CD14-positive monocyte (primary cell): Measurements from ENCODE around the gene DCUN1D4. TPM values are rescaled to one million over a fixed set of nuclear protein-coding genes. Genes with fewer than 3 reads are reported as not detected.

Experiments used
- DNase-seq, 3 donors: peaks; one replicate each; pipeline ENCODE4 v3.0.0-alpha.2; 2011 to 2022
- H2AFZ ChIP-seq: 2 replicates; pipeline ENCODE4 v1.6.0; 2012; ENCODE audit warnings: mild to moderate bottlenecking, low read depth, low read length, inconsistent platforms; ENCODE audit not compliant: insufficient read depth, poor library complexity, severe bottlenecking
- H3K27ac ChIP-seq, 2 donors: 1 replicate in 1 of 2; 2 replicates in 1 of 2; pipeline ENCODE4 v1.5.1; 2012 to 2013; ENCODE audit warnings: low read length in 2 of 2, control low read depth in 1 of 2, inconsistent platforms in 1 of 2, low read depth in 1 of 2, mild to moderate bottlenecking in 1 of 2
- H3K27me3 ChIP-seq, 2 donors: one replicate each; pipeline versions ENCODE4 v1.6.0 to v1.6.1; 2011 to 2013; ENCODE audit warnings: low read length in 2 of 2; ENCODE audit not compliant: control insufficient read depth in 2 of 2, insufficient read depth in 2 of 2
- H3K36me3 ChIP-seq, 2 donors: replicated peaks in 1 of 2; 1 replicate in 1 of 2; 2 replicates in 1 of 2; pipeline versions ENCODE4 v1.5.1 to v1.6.1; 2012 to 2013; ENCODE audit warnings: low read length in 2 of 2, control low read depth in 1 of 2, inconsistent platforms in 1 of 2, mild to moderate bottlenecking in 1 of 2; ENCODE audit not compliant: insufficient read depth in 2 of 2, control insufficient read depth in 1 of 2
- H3K4me1 ChIP-seq, 2 donors: 1 replicate in 1 of 2; 2 replicates in 1 of 2; pipeline versions ENCODE4 v1.5.1 to v1.6.1; 2012 to 2013; ENCODE audit warnings: low read length in 2 of 2, control low read depth in 1 of 2, inconsistent platforms in 1 of 2, mild to moderate bottlenecking in 1 of 2, moderate library complexity in 1 of 2; ENCODE audit not compliant: insufficient read depth in 2 of 2, control insufficient read depth in 1 of 2
- H3K4me2 ChIP-seq: replicated peaks from 2 replicates; pipeline ENCODE3; 2012; ENCODE audit warnings: low read length, moderate library complexity, mild to moderate bottlenecking; ENCODE audit not compliant: poor library complexity, severe bottlenecking; ENCODE audit errors: extremely low read depth
- H3K4me3 ChIP-seq, 3 experiments: fragments of 200-600 bp in 1 of 3; sonication (generic) in 1 of 3; replicated peaks in 1 of 3; 1 replicate in 2 of 3; 2 replicates in 1 of 3; pipeline ENCODE4 v1.5.1; 2011 to 2013; ENCODE audit warnings: low read length in 3 of 3, mild to moderate bottlenecking in 3 of 3, control low read depth in 2 of 3, low read depth in 2 of 3, inconsistent platforms in 1 of 3, moderate library complexity in 1 of 3
- H3K79me2 ChIP-seq: 2 replicates; pipeline ENCODE4 v1.6.0; 2012; ENCODE audit warnings: mild to moderate bottlenecking, control low read depth, inconsistent platforms, low read length, moderate library complexity; ENCODE audit not compliant: insufficient read depth
- H3K9ac ChIP-seq: 2 replicates; pipeline ENCODE4 v1.6.0; 2017; ENCODE audit warnings: low read length, mild to moderate bottlenecking; ENCODE audit not compliant: insufficient read depth, poor library complexity, severe bottlenecking
- H3K9me3 ChIP-seq, 2 donors: replicated peaks in 1 of 2; 1 replicate in 1 of 2; 2 replicates in 1 of 2; pipeline versions ENCODE4 v1.5.1 to v1.6.1; 2012 to 2013; ENCODE audit warnings: low read length in 2 of 2, control low read depth in 1 of 2; ENCODE audit not compliant: control insufficient read depth in 1 of 2, insufficient read depth in 1 of 2
- H4K20me1 ChIP-seq: 2 replicates; pipeline ENCODE4 v1.6.0; 2012; ENCODE audit warnings: mild to moderate bottlenecking, low read length, control low read depth, moderate library complexity; ENCODE audit not compliant: insufficient read depth
- H3K27ac Mint-ChIP-seq, 7 donors: one replicate each; pipeline ENCODE4 v1.8.0; 2020; ENCODE audit warnings: mild to moderate bottlenecking in 7 of 7, mixed read lengths in 7 of 7, moderate library complexity in 6 of 7, inconsistent platforms in 2 of 7
- H3K27me3 Mint-ChIP-seq, 3 donors: one replicate each; pipeline ENCODE4 v1.8.0; 2021 to 2022; ENCODE audit warnings: low read depth in 3 of 3, mild to moderate bottlenecking in 3 of 3, mixed read lengths in 3 of 3, moderate library complexity in 3 of 3, inconsistent platforms in 1 of 3
- H3K36me3 Mint-ChIP-seq, 2 donors: one replicate each; pipeline ENCODE4 v1.8.0; 2020; ENCODE audit warnings: mixed read lengths in 2 of 2, inconsistent platforms in 1 of 2, mild to moderate bottlenecking in 1 of 2
- H3K4me1 Mint-ChIP-seq: one replicate; pipeline ENCODE4 v1.8.0; 2020; ENCODE audit warnings: mild to moderate bottlenecking, mixed read lengths
- H3K4me3 Mint-ChIP-seq, 2 donors: one replicate each; pipeline ENCODE4 v1.8.0; 2020; ENCODE audit warnings: mild to moderate bottlenecking in 2 of 2, mixed read lengths in 2 of 2, moderate library complexity in 1 of 2
- H3K9me3 Mint-ChIP-seq, 7 donors: one replicate each; pipeline ENCODE4 v1.8.0; 2020 to 2022; ENCODE audit warnings: mixed read lengths in 7 of 7, mild to moderate bottlenecking in 6 of 7, moderate library complexity in 6 of 7, inconsistent platforms in 2 of 7
- CTCF ChIP-seq: fragments of 200-600 bp; IDR thresholded peaks from one replicate; pipeline ENCODE4 v1.8.0; 2022; ENCODE audit warnings: antibody characterized with exemption, mild to moderate bottlenecking
- WGBS: methylation state at CpG from one replicate; pipeline ENCODE4 v1.1.5; 2013; ENCODE audit warnings: missing lambda C conversion rate; ENCODE audit not compliant: insufficient coverage; 5-methylcytosine and 5-hydroxymethylcytosine counted together
- intact Hi-C, 2 donors: fragments of 100-400 bp; cut with micrococcal nuclease; formaldehyde crosslinking; loops; one replicate each; pipeline versions ENCODE4 v1.15.0 to v1.15.1; 2023
- polyA plus RNA-seq, 3 donors: library from polyadenylated mRNA; depleted of rRNA in 1 of 3; unstranded in 2 of 3; stranded (reverse) in 1 of 3; fragments of 300-500 nt in 2 of 3; fragments of >200 nt in 1 of 3; fragmentation: Illumina TruSeq in 2 of 3; gene quantifications; 1 replicate in 2 of 3; 2 replicates in 1 of 3; pipeline ENCODE4 v1.2.3, GENCODE V29; 2012 to 2021

Gene DCUN1D4
- polyA plus RNA-seq, 3 donors: 4.7 to 15.2 (median 6.9) TPM

- no peaks in the 10 kb centered on the region for H3K36me3 Mint-ChIP-seq
- Histone ChIP-seq H3K79me2 (no peaks in the 10 kb centered on the region), H3K27ac (no peak overlapping the region), H3K36me3 (no peaks in the 10 kb centered on the region), H3K27me3 (no peaks in the 10 kb centered on the region), H4K20me1 (no peaks in the 10 kb centered on the region), H3K4me1 (peaks cover 0 to under 1% of the 10 kb centered on the region in 2 donors), H3K9ac (no peak overlapping the region), H3K4me3 (no peak overlapping the region), H3K9me3 (no peaks in the 10 kb centered on the region), H2AFZ (no peak overlapping the region), H3K4me2 (no peak overlapping the region)
- H3K9me3 Mint-ChIP-seq: no peaks in the 10 kb centered on the region
- intact Hi-C loops: no loop called here
- no peak overlapping the region for H3K4me3 Mint-ChIP-seq
- peak; percentile 21 to 47 (median 38) for DNase-seq
- TF ChIP-seq CTCF: peak; percentile 57
- H3K27me3 Mint-ChIP-seq: peaks cover 6 to 12% (median 9%) of the 10 kb centered on the region in 3 donors
- no peak overlapping the region for H3K27ac Mint-ChIP-seq
- peaks cover 2% of the 10 kb centered on the region for H3K4me1 Mint-ChIP-seq
- WGBS: 0% methylated on average over 1 of the region's 3 CpGs
These were observed 11.8 kb upstream of the DCUN1D4 start for GRCh38 chr4:51831133-51831532.

DNA sequence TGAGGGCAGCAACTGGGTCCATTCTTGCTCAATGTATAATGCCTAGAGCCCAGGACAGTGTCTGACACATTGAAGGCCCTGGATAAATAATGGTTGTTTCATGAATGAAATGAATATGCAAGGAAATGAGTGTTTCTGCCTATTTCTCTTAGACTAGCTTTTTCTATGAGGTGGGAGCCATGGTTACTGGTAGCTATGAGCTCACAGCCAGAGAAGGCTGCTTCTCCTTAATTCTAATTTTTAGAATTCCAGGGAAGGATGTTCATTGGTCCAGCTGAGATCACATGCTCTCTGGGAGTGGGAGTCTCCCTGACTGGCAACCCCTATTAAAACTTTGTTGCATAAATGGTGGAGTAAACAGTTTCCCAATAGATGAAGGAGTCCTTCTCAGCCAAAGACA lies 9.7 kb upstream of the DCUN1D4 start:
- TF ChIP-seq CTCF: no peak
- no peaks in the 10 kb centered on the region for H3K9me3 Mint-ChIP-seq

More for the DNA sequence above, 9.7 kb upstream of the DCUN1D4 start:
- no peaks in the 10 kb centered on the region for H3K27me3 ChIP-seq
- H3K36me3 ChIP-seq: no peaks in the 10 kb centered on the region
- H3K9ac ChIP-seq: no peak overlapping the region
- no peak overlapping the region for H3K4me3 ChIP-seq
- H3K79me2 ChIP-seq: no peaks in the 10 kb centered on the region
- H3K27ac Mint-ChIP-seq: no peak overlapping the region
- H2AFZ ChIP-seq: no peak overlapping the region
- intact Hi-C loops: no loop called here
- no peak overlapping the region for H3K4me2 ChIP-seq
- no peak for DNase-seq
- H3K4me3 Mint-ChIP-seq: no peak overlapping the region
- H3K27ac ChIP-seq: no peak overlapping the region
- H3K36me3 Mint-ChIP-seq: no peaks in the 10 kb centered on the region
- peaks cover 3 to 8% (median 7%) of the 10 kb centered on the region in 3 donors for H3K27me3 Mint-ChIP-seq
- H4K20me1 ChIP-seq: no peaks in the 10 kb centered on the region
- peaks cover 7 to 8% of the 10 kb centered on the region in 2 donors for H3K4me1 ChIP-seq
- no peaks in the 10 kb centered on the region for H3K9me3 ChIP-seq
- peaks cover 10% of the 10 kb centered on the region for H3K4me1 Mint-ChIP-seq
